Right forelimb (tissue), 1 donor: ENCODE results near the gene LGI1.
"Not testable (repeated sequence)": the region's sequence is repeated elsewhere in the genome, so short reads cannot be mapped to it uniquely, and the experiment has no call there.

ENCODE experiments used
- DNase-seq: peaks from one replicate; pipeline ENCODE4 v3.0.0-alpha.2; 2018

LGI1 gene

DNA sequence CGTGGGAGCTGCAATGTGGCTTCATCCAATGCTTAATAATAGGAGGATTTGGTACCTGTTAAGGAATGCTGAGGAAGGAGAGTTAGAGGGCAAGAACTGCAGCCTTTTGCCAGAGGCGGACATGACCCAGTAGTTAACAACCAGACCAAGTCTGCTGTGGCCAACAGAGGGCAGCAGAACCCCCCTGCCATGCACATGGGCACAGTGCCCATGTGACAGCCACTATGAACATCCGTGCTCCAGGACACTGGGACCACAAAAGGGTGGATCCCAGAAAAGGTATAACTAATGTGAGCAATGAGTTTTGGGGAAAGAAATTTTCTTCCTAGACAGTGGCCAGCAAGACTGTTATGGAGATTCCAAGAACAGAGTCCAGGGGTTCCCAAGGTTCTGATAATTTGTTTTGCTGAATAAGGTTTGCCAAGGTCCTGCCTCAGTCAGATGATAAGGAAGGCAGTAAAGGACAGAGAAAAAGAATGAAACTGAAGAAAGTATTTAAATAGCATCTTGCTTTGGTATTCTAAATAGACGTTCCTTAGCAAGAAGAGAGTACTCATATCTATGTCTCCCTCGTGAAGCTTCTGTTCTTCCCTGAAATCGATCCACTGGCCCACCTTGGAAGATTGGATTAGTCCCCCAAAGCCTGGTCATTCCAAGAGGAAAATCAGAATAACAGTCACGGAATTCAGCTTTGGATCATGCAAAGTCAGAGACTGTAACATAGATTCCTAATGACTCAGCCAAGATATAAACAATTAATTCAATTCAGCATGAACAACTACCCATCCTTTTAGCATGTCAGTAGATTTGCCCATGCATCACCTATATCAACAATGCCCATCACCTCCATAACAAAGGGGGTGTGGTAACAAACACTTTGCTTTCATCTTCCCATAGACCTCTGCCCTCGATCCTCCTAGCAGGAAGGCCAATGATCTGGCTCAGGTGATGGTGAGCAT lies 56.0 kb downstream of the LGI1 start:
- DNase-seq, result peak; percentile 60

DNA sequence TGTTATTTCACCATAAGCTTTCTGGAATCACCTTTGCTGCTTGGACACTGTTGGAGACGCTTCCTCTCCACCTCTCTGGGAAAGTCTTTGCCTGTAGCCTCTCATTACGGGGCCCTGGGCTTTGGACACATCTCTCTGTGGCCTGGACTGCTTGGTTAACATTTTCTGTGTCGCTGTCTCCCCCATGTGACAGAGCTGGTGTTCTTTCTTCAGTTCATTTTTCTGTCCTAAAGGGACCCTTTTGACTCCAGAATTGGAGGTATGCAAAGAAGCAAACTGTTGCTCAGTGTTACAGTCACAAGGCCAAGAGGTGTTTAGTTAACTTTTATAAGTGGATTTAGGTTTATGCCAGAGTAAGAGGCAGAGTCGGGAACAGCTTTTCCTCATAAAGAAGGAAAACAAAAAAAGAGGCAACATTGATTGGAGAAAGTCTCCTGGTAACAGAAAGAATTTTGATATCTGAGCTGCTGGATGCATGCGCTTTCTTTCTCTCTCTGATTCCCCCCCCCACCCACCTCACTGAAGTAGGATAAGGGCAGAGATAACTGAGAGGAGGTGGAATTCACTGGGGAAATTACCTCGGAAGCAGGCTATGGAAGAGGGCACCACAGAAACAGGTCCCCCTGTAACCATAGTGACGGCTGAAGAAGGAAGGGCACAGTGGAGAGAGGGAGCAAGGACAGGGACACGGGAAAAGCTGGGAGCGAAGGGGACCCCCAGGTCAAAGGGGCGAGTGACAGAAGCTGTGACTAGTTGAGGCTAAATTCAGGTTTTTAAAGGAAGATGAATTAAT lies 57.8 kb downstream of the LGI1 start:
- no peak for DNase-seq

GRCh38 chr10:93816123-93816747 lies 58.5 kb downstream of the LGI1 start:
- DNase-seq, result peak; percentile 65

DNA sequence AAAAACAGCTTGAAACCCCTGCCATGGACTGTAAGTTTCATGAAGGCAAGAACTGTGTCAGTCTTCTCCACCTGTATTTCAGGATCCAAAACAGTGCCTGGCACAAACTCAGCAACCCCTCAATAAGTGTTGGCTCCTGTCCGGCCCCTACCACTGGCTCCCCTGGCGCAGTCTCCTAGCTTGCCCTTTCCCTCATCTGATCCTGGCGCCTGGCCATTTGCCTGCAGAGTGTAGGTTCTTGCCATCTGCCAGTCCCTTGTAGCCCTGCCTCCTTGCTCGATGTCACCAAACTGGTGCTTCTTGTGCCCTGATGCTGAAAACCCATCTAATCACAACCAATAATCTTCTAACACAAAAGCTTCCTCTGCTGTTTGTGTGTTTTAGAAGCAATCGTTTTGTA lies 60.4 kb downstream of the LGI1 start:
- no peak for DNase-seq

DNA sequence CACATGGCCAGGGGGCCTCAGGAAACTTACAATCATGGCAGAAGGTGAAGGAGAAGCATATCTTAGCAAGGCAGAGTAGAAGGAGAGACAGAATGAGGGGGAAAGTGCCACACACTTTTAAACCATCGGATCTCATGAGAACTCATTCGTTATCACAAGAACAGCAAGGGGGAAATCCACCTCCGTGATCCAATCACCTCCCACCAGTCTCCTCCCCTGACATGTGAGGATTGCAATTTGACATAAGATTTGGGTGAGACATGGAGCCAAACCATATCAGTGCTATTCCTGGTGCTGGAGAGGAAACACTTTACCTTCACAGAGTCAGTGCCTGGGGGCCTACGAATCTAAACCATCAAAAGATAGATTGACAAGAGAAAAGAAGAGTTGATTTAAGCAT lies 61.8 kb downstream of the LGI1 start:
- no peak for DNase-seq

- DNase-seq, result no peak
These were observed 62.7 kb downstream of the LGI1 start for GRCh38 chr10:93820434-93820833.

GRCh38 chr10:93821051-93821772 lies 63.5 kb downstream of the LGI1 start:
- no peak for DNase-seq

DNA sequence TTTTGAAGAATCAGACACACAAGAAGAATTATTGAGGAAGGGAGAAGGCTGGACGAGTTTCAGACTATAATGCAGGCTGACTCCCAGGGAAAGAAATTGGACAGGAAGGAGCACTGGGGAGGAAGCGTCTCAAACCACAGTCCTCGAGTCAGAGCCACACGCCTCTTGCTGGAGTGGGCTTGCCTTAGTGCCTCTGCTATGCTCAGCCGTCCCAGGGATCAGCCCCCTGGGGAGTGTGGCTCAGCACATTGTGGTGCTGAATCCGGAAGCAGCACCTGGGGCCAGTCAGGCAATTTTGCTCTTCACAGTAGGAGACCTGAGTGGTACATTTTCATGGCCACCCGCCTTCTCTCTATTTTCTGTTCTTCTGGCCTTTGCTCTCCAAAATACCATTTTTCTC lies 68.6 kb downstream of the LGI1 start:
- no peak for DNase-seq

DNA sequence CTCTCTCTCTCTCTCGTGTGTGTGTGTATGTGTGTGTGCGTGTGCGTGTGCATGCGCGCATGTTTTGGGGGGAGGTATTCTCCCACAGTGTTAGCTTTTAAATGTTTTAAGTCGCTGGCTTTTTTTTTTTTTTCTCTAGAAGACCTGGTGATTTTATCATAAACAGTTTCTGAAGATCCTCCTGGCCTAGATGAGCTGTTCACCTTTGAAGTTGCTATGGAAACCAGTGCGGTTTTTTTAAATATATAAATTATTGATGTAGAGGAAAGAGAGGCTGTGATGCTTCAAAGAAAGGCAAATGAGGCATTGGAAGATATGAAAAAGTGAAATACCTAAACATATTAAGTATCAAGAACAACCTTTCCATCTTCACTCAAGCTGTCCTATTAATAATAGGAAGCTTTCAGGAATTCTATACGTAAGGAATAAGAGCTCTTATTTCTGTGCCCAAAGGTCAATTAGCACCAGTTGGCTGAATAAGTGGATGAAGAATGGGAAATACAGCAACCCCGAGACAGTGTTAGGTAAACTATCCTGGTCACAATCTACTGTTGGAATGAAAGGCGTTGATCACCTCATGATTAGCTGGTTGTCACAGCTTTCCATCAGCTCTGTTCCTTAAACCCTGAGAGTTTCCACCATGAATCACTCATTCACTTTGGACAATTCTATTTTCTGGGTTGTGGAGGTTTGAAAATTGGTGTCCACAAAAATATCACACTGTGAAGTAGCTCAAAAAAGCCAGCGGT lies 69.5 kb downstream of the LGI1 start:
- DNase-seq, result no peak

DNA sequence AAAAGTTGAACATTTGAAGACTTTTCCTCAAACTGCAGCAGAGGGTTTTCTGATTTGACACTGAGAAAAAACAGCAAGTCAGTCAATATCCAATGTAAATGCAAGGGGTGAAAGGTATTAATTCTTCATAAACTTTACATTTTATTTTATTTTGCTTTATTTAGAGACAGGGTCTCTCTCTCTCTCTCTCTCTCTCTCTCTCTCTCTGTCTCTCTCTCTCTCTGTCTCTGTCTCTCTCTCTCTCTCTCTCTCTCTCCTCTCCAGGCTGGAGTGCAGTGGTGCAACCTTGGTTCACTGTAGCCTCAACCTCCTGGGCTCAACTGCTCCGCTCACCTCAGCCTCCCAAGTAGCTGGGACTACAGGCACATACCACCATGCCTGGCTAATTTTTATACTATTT lies 73.3 kb downstream of the LGI1 start:
- DNase-seq, result not testable (repeated sequence)

GRCh38 chr10:93835770-93836169 lies 78.0 kb downstream of the LGI1 start:
- DNase-seq, result no peak

DNA sequence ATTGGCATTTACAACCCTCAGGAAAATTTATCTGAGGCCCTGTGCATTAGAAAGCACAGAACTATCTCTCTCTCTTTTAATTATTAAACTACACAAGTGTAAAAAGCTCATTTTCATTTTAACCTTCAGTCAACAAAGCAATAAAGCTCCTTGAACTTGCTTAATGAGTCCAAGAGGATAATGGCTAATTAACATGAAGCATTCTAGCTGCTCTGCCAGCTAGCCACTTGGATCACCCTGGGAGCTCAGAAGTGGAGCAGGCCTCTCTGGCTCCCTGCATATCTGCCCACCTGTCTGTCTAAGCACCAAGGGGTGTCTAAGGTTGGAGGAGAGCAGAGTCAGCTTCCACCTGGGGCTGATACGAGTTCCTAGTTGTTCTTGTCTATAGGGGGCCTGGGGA lies 80.1 kb downstream of the LGI1 start:
- DNase-seq, result no peak

- no peak for DNase-seq
These were observed 80.5 kb downstream of the LGI1 start for GRCh38 chr10:93838278-93838677.

DNA sequence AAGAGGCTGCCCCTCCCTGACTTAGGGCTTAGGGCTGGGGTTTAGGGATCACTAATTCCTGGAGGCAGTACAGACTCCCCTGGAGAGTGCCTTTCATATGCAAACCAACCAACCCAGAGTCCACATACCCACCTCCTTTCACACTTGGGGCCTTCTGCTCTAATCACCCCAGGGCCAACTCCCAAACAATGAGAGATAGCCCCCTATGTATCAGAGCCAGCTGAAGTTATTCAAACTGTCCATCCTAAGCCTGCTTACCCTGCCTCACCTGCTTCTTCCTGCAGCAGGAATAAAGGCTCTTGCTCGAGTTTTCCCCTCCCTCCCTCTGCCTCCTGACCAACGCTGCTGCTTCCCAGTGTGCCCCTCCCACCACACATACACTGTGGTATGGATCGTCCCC lies 84.2 kb downstream of the LGI1 start:
- DNase-seq, result no peak

- no peak for DNase-seq
These were observed 87.4 kb downstream of the LGI1 start for GRCh38 chr10:93844979-93845626.
